Amygdala (tissue), 56 donors: ENCODE results near the gene ABHD16A.
A peak's percentile ranks its signal among the peaks of the same experiment; 100 is the strongest.

Source experiments
- DNase-seq, 56 donors: peaks; one replicate each; lab custom pipeline; 2025; lab: John Stamatoyannopoulos, UW

ABHD16A gene

DNA sequence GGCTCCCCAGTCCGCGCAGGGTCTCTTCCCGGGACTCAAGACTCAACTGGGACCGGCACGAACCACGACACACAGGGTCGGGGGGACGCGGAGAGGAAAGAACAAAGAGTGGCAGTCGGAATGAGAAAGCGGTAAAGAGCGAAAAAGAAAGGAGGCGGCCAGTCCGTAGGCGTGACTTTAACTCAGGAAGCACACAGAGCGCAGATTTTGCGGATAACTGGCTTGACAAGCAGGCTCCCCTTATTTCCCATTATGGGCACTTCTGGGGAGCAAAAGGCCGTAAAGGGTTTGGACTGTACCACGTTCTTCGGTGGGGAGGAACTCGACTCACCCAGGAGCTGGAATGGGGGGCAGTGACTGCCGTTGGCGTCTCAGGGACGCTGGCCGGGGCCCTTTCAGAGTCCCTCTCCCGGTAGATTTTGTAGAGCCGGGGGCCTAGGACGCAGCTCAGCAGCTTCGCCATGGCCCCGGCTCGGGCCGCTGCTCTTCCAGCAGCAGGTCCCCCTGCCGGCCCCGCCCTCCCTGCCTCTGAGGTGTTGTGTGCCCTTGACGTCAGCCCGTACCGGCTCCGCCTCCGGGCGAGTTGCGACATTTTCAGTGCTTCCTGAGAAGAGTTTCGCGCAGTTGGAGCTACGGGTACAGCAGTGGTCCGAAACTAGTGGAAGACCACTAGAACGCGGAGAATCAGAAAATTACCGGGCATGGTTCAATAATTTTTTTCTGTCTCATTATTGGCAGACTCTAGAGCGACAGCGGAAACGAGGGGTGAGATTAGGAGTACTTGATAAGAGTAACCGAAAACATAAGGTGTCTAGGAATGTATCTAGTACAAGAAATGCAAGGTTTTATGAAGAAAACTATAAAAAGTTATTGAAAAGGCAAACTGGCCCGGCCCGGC lies at the start of gene ABHD16A:
Gene ABHD16A, minus strand, starts transcription at position 506 of the 898 bp plus-strand sequence. Its CDS starts 43 bp downstream, at position 463.
- peak; percentile 61 to 99 (median 96) for DNase-seq

DNA sequence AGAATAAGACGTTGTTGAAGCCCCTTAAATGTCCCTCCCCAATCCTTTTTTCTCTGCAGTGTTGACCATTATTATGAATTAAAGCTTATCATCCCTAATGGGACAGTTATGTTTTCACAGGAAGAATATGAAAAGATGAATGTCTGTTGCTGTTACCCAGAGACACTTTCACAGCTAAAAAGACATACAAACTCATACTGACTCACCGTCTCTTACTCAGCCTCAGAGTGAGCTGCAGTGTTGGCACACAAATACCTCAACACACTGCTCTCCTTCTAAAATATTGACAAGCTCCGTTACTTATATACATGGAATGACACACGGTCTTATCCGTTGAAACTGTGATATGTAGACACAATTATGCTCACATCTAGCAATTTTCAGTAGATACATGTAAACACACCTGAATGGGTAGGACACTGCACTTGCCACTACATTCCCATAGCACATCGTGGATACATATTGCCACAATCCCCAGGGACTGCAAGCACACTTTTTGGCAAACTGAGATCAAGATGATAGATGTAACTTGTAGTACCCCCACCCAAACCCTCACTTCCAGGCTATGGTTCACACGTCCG lies 49.7 kb upstream of the ABHD16A start:
- DNase-seq = no peak

DNA sequence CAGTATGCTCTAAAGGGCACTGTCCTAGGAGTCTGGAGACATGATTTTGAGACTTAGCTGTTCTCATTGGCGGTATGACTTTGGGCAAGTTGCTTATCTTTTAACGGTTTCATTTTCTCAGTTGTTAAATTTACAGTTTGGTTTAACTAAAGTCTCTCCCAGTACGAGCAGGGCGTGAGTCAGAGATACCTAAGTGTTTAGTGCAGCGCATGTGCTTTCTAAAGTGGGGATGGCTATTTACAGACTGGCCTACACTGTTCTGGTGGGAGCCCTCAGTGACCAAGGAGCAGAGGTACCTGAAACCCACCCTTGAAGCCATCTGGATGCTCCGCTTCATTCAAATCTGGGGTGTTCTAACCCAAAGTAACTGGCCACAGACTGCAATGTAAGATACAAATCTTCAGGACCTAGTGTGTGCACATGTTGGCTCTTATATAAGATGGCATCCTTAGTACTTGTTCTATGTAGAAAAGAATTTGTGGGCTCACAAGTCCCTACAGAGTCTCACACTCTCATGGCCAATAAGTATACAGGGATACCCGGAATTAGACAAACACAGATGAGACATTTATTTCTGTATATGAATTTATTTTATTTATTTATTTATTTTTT lies 47.4 kb upstream of the ABHD16A start:
- no peak for DNase-seq

DNA sequence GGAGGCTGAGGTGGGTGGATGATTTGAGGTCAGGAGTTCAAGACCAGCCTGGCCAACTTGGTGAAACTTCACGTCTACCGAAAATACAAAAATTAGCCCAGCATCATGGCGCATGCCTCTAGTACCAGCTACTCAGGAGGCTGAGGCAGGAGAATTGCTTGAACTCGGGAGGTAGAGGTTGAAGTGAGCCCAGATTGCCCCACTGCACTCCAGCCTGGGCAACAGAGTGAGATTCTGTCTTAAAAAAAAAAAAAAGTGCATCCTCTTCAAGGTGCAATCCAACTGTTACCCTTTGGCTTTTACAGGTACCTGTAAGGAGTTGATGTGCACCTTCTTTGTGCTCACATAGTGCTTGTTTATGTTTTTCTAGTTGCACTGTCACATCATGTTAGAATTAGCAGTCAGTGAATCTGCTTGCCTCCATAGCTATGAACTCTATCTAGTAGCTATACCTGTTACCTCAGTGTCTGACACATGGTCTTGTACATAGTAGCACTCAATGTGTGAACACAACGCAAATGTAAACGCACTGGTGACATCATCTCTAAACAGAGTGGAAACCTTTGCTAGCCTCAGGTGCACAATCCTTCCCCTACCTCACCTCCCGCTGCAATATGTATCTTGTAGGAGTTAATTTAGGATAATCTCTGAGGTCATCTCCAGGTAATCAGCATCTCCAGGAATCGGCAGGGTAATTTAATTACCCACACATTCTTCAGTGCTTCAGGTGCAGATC lies 46.3 kb upstream of the ABHD16A start:
- DNase-seq = no peak

DNA sequence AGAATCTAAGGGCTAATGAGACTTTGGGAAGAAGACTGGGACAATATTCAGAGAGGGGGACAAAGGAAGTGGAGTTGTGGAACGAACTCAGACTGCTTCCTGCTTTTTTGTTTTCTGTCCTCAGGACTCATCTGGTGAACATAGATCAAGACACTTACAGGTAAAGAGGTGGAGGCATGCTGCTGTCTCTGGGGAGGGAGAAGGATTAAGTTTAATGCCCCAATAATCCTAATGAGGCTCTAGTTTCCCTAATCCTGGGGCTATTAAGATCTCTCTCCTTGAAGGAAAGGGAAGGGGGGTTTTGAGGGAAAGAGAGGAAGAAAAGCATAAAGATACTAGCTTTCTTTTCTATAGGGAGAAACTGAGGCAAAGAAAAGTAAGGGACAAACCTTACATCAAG lies 41.3 kb upstream of the ABHD16A start:
- no peak for DNase-seq

DNA sequence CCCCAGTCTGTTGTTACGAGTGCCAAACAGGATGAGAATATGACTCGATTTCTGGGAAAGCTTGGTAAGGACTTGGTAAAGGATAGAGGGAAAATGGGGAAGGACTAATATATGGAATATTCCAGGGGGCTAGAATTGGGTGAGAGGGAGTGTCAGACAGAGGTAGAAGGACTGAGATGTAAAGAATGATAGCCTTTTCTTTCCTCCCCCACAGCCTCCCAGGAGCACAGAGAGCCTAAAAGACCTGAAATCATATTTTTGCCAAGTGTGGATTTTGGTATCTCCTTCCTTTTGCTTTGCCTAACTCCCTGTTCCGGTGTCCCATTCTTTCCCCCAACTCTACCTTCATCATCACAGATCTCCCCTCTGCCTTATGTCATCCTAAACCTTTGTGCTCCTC lies 39.8 kb upstream of the ABHD16A start:
- no peak for DNase-seq

DNA sequence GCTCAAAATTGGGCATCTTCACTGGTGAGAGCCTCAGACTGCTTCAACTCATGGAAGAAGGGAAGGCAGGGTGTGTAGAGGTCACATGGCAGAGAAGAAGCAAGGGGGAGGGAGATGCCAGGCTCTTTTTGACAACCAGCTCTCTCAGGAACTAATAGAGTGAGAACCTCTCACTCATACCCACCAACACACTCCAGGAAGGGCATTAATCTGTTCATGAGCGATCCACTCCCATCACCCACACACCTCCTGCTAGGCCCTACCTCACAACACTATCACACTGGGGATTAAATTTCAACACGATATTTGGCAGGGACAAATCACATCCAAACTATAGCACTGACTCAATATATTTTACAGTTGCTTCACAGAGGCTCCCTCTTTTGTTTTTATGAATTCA lies 38.7 kb upstream of the ABHD16A start:
- DNase-seq = no peak

DNA sequence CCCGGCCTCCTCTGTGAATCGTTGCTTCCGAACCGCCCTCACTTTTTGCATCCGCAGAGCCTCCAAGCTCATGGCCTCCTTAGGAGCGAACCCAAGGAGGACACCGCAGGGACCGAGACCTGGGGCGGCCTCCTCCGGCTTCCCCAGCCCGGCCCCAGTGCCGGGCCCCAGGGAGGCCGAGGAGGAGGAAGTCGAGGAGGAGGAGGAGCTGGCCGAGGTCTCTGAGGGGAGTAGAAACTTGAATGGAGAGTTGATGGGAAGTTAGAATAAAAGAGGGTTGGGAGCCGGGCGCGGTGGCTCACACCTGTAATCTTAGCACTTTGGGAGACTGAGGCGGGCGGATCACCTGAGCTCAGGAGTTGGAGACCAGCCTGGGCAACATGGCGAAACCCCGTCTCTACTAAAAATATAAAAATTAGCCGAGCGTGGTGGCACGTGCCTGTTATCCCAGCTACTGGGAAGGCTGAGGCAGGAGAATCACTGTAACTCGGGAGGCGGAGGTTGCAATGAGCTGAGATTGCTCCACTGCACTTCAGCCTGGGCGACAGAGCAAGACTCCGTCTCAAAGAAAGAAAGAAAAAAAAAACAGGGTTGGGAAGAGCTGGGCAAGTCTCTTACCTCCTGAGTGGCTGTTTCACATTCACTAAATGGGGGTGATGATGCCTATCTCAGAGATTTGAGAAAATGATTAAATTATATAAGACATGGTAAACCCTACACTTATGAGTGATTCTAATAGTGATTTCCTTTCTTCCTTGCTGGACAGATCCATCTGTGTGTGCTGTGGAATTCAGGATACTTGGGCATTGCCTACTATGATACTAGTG lies 37.5 kb upstream of the ABHD16A start:
- DNase-seq = no peak

DNA sequence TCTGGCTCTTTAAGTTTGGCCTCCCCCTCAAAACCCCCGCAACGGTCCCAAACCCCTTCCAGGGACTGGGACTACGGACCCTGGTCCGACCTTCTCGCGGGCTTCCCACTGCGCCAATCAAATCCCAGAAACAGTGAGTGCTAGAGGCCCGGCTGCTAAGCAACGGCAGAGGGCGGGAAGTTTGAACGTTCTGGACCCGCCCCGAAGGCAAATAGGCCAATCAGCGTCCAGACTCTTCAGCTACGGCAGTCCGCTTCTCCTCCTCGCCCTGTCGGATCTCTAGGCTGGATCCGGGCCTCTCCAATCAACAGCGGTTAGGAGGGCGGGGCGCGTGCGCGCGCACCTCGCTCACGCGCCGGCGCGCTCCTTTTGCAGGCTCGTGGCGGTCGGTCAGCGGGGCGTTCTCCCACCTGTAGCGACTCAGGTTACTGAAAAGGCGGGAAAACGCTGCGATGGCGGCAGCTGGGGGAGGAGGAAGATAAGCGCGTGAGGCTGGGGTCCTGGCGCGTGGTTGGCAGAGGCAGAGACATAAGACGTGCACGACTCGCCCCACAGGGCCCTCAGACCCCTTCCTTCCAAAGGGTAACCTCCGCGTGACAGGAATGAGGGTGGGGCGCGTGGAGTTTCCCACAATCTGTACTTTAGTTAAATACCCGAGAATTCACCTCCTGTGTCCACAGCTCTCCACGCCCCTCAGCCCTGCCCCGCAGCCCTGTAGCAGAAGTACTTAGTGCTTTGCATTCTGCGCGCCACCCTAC lies 36.7 kb upstream of the ABHD16A start, which contains the start of gene MSH5:
Gene MSH5, plus strand, starts transcription at position 367 of the 758 bp plus-strand sequence. CDS start 462 bp downstream, outside the sequence.
- peak; percentile 53 to 99 (median 94) for DNase-seq

DNA sequence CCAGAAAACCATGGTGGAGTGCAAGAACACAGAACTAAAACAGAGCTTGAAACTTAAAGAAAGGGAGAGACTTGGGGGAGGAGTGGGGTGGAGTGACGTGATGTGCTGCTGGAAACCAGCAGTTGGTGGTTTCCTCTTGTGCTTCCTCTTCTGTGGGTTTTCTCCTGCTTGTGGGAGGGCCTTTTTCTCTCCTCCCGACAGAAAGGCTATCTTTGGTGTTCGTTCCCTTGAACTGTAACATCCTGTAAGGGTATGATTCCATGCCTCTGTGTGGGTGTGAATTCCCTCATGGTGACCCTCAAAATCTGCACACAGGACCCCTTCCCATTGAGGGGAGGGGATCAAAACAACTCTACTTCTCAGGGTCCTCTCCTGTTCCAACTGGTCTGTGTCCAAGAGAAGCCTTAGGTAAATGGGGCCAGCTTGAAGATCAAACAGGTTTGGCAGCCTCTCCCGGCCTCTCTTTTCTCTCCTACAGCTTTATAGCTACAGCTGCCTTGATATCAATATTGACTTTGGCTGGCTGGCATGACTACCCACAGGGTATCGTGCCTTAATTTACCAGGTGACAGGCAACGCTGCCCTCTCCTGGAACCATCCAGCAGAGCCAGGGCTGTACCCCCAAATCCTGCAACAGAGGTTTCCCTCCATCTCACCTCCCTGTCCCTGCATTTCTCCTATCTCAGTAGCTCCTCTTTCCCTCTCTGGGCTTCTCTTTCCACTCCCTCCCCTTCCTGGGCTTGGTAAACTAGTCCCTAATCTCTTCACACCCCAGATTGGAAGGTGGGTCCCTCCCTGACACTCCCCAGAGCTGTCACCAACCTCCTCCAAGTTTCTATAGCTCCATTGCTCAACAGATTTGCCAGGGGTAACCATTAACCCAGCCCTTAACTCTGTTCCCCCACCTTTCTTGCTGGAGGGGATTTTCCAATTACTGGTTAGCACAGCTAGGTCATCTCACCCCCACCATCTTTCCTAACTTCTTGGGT lies 35.2 kb upstream of the ABHD16A start:
- peak in 4 of 56 donors; percentile 4 to 33 (median 10) for DNase-seq

DNA sequence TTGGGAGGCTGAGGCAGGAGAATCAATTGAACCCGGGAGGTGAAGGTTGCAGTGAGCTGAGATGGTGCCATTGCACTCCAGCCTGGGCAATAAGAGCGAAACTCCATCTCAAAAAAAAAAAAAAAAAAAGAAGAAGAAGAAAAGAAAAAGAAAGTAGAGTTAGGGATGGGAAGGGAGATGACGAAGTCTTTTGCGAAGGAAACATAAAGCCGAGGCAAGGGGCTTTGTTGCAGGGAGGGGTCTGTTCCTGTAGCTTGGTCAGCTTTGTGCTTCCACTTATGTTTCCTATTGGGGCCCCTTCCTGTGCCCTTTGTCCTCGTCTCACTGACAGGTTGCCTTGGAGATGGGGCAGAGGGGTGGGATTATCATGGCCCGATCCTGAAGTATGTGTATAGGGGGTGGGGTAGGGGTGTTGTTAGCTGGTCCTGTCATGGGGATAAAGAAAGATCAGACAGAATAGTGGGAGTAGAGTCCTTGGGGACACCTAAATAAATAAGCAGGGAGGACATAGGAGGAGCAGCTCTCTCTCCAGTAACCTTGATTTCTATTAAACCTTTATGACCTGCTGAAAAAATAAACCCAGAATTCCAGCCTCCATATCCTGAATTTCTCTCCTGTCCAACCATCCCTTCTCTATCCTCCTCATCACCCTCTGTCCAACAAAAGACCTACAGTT lies 34.3 kb upstream of the ABHD16A start:
- DNase-seq = no peak

DNA sequence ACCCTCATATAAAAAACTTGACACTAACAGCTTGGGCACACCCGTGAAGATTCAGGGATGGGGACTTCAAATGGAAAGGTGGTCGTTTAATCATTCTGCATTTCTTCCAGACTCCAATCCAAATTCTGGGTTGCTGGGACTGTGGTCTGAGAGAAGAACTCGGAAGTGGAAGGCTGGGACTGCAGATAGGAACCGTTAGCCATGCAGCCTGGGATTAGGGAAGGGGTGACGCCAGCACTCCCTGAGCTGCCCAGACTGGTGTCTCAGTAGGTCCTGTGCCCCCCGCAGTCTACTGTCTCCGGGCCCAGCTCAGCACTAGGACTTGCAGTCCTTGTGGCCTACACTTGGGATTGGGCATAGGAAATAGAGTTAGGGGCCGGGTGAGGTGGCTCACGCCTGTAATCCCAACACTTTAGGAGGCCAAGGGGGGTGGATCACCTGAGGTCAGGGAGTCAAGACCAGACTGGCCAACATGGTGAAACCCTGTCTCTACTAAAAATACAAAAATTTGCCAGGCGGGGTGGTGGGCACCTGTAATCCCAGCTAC lies 33.7 kb upstream of the ABHD16A start:
- no peak for DNase-seq

DNA sequence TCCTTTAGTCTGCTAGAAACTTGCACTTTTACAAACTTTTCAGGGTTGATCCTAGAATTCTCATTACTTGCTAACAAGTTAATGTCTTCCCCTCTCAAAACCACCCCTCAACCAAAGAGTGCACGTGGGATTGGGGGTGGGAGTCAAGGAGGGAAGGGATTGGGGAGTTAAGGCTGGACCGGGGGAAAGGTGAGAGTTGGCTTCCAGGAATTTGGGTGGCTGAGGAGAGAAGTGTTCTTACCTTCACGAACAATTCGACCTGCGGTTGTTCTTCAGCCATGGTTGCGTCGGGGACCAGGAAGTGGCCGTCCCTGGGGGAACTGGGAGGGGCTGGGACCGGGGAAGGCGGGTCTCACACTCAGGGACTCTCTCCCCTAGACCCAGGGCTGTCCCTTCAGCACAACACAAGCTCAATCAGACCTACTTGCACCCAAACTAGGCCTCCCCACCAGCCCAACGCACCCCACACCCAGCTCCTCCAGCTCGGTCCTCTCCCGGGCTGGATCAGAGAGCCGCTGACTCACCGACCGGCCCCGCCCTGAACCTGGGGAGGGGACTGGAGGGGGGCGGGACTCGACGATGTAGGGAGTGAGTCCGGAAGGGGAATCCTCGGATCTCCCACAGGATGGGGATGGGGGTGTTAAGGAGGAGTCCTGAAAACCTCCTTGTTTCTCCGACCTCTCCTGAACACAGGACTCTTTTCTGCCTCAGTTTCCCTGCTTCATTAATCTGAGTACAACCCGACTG lies 33.1 kb upstream of the ABHD16A start, which contains the start of gene CLIC1:
Gene CLIC1, minus strand, starts transcription at position 510 of the 747 bp plus-strand sequence. Its CDS starts 230 bp downstream, at position 280.
- DNase-seq = peak in 13 of 56 donors; percentile 8 to 43 (median 20)

DNA sequence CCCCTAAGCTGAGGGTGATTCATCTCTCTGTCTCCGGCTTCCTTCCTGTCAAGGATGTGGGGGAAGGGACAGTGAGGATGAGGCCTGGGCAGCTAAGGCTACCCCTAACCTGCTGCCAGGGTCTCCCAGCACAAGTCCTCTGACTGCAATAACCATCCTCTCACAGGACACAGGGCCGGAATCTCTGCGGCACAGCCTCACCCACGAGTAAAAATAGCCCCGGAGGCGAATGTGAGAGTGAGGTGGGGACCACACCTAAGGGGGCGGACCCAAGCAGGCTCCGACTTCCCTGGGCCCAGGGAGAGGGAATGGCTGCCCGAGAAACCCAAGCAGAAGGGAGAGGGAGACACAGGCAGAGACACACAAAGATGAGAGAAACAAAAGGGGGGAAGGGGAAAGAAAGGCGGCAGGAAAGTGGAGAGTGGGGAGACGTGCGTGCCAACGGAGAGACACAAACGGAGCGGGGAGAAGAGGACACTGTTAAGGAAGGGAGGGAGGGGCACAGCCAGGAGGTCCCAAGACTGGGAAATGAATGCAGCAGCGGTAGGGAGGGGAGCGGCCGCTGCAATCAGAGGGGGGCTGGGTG lies 31.8 kb upstream of the ABHD16A start:
- DNase-seq = peak in 1 of 56 donors; percentile 16

DNA sequence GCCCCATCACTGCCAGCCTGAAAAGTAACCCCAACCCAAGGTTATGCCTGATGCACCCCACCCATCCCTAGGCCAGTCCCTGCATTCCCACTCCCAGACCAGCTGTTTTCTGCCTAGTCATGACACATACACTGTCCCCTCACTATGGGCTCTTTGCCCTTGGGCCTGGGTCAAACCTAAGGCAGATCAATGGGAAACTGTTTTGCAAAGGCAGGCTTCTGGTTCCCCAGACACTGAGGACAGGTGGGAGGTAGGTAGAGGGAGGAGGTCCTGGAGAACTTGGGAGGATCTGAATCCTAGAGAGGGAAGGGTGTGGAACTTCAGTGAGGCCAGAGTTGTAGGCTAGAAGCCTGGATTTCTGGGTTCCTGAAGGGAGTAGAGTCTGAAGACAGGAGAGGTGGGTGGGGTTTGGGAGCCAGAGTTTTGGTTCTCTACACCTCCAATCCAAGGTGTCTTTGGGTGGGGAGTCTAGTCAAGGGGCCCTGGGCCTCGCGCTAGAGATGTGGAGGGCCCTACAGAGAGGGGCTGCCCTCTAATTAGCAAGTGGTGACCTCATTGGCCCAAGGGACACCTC lies 31.2 kb upstream of the ABHD16A start:
- DNase-seq = no peak
